ENCODE results near the gene COBLL1.

COBLL1 gene

DNA sequence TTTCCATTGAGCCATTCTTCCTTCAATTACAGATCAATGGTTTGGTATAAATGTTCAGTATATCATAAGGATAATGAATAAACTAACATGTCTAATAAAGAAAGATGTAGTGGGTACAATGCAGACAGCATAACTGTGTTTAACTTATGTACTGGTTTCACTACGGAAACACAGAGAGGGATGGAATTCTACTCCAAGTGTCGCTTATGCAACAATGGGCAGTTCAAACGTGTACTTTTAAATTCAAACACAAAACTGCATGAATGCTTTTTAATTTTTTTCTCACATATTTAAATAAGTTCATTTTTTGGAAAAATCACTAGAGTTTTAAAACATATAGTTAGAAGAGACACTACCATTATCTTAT, 74.7 kb downstream of the COBLL1 start:
- H3K9ac ChIP-seq = no peak overlapping the region
- H3K79me2 ChIP-seq (ENCODE audit: insufficient read depth, low read depth) = no peaks in the 10 kb centered on the region
- H3K36me3 ChIP-seq (ENCODE audit: insufficient read depth) = no peaks in the 10 kb centered on the region
- no peaks in the 10 kb centered on the region for H3K27me3 ChIP-seq (ENCODE audit: insufficient read depth, low read depth)
- no peak for TF ChIP-seq CTCF (conservative IDR thresholded peaks at IDR 0.05; ENCODE audit: low read depth, low read length)
- H3K4me1 ChIP-seq (ENCODE audit: low read depth, poor library complexity, severe bottlenecking) = peaks cover 4% of the 10 kb centered on the region
- H3K4me3 ChIP-seq (IDR thresholded peaks at IDR 0.05; ENCODE audit: insufficient read depth, low read depth, low read length) = no peak overlapping the region
- no peak overlapping the region for H2AFZ ChIP-seq (ENCODE audit: low read depth)
- H4K20me1 ChIP-seq (ENCODE audit: insufficient read depth) = no peaks in the 10 kb centered on the region
- no peak overlapping the region for H3K4me2 ChIP-seq
- no peak overlapping the region for H3K27ac ChIP-seq

GRCh38 chr2:164766216-164766953, 75.2 kb downstream of the COBLL1 start:
- no peaks in the 10 kb centered on the region for H3K36me3 ChIP-seq (ENCODE audit: insufficient read depth)
- TF ChIP-seq CTCF (conservative IDR thresholded peaks at IDR 0.05; ENCODE audit: low read depth, low read length) = no peak

GRCh38 chr2:164764996-164765395, 76.6 kb downstream of the COBLL1 start:
- Histone ChIP-seq H2AFZ (ENCODE audit: low read depth) (no peak overlapping the region), H3K79me2 (ENCODE audit: insufficient read depth, low read depth) (no peaks in the 10 kb centered on the region), H3K4me1 (ENCODE audit: low read depth, poor library complexity, severe bottlenecking) (peaks cover 15% of the 10 kb centered on the region), H3K27ac (no peak overlapping the region), H3K4me3 (IDR thresholded peaks at IDR 0.05; ENCODE audit: insufficient read depth, low read depth, low read length) (no peak overlapping the region), H4K20me1 (ENCODE audit: insufficient read depth) (no peaks in the 10 kb centered on the region), H3K9ac (no peak overlapping the region), H3K36me3 (ENCODE audit: insufficient read depth) (no peaks in the 10 kb centered on the region), H3K27me3 (ENCODE audit: insufficient read depth, low read depth) (no peaks in the 10 kb centered on the region), H3K4me2 (no peak overlapping the region)
- TF ChIP-seq CTCF (conservative IDR thresholded peaks at IDR 0.05; ENCODE audit: low read depth, low read length) = no peak

More at GRCh38 chr2:164766216-164766953, 75.2 kb downstream of the COBLL1 start:
- Histone ChIP-seq H4K20me1 (ENCODE audit: insufficient read depth) (no peaks in the 10 kb centered on the region), H3K4me1 (ENCODE audit: low read depth, poor library complexity, severe bottlenecking) (peaks cover 10% of the 10 kb centered on the region), H3K27me3 (ENCODE audit: insufficient read depth, low read depth) (no peaks in the 10 kb centered on the region), H3K4me3 (IDR thresholded peaks at IDR 0.05; ENCODE audit: insufficient read depth, low read depth, low read length) (no peak overlapping the region), H3K27ac (no peak overlapping the region), H2AFZ (ENCODE audit: low read depth) (no peak overlapping the region), H3K9ac (no peak overlapping the region), H3K79me2 (ENCODE audit: insufficient read depth, low read depth) (no peaks in the 10 kb centered on the region), H3K4me2 (no peak overlapping the region)

GRCh38 chr2:164764474-164764873, 77.1 kb downstream of the COBLL1 start:
- Histone ChIP-seq H3K36me3 (ENCODE audit: insufficient read depth) (no peaks in the 10 kb centered on the region), H3K27me3 (ENCODE audit: insufficient read depth, low read depth) (no peaks in the 10 kb centered on the region), H4K20me1 (ENCODE audit: insufficient read depth) (no peaks in the 10 kb centered on the region), H3K4me2 (no peak overlapping the region), H3K4me1 (ENCODE audit: low read depth, poor library complexity, severe bottlenecking) (peaks cover 15% of the 10 kb centered on the region), H3K4me3 (IDR thresholded peaks at IDR 0.05; ENCODE audit: insufficient read depth, low read depth, low read length) (no peak overlapping the region), H3K9ac (no peak overlapping the region), H3K27ac (no peak overlapping the region), H3K79me2 (ENCODE audit: insufficient read depth, low read depth) (no peaks in the 10 kb centered on the region), H2AFZ (ENCODE audit: low read depth) (no peak overlapping the region)
- no peak for TF ChIP-seq CTCF (conservative IDR thresholded peaks at IDR 0.05; ENCODE audit: low read depth, low read length)

Measured in KMS-11 (cell line).